Cardiac fibroblast (primary cell): ENCODE results near the gene FOXD3.
"Not testable (repeated sequence)": the region's sequence is repeated elsewhere in the genome, so short reads cannot be mapped to it uniquely, and the experiment has no call there.

ENCODE experiments used
- DNase-seq, 2 donors: peaks; one replicate each; pipeline versions ENCODE4 v3.0.0 to v3.0.0-alpha.2; 2010; ENCODE audit warnings: low read depth in 2 of 2
- H3K4me3 ChIP-seq, 2 donors: replicated peaks in 1 of 2; 1 replicate in 1 of 2; 2 replicates in 1 of 2; pipeline ENCODE4 v1.5.1; 2011; ENCODE audit warnings: low read depth in 2 of 2, low read length in 2 of 2, mild to moderate bottlenecking in 2 of 2, moderate library complexity in 1 of 2
- CTCF ChIP-seq: IDR thresholded peaks from one replicate; pipeline ENCODE4 v1.5.1; 2011; ENCODE audit warnings: low read depth, mild to moderate bottlenecking, low read length, inconsistent platforms

FOXD3 gene

GRCh38 chr1:63330331-63330916, 8.1 kb downstream of the FOXD3 start:
- TF ChIP-seq CTCF = no peak
- H3K4me3 ChIP-seq = no peak overlapping the region
- no peak for DNase-seq

GRCh38 chr1:63342402-63342801, 20.0 kb downstream of the FOXD3 start:
- no peak for TF ChIP-seq CTCF
- H3K4me3 ChIP-seq = no peak overlapping the region
- no peak for DNase-seq

- no peak for DNase-seq
- H3K4me3 ChIP-seq = no peak overlapping the region
- no peak for TF ChIP-seq CTCF
Measured at GRCh38 chr1:63343922-63344321, 21.6 kb downstream of the FOXD3 start.

GRCh38 chr1:63350320-63350719, 28.0 kb downstream of the FOXD3 start:
- no peak for TF ChIP-seq CTCF
- no peak for DNase-seq
- no peak overlapping the region for H3K4me3 ChIP-seq

GRCh38 chr1:63352736-63353135, 30.4 kb downstream of the FOXD3 start:
- no peak for TF ChIP-seq CTCF
- no peak overlapping the region for H3K4me3 ChIP-seq
- no peak for DNase-seq

- not testable (repeated sequence) for DNase-seq, H3K4me3 ChIP-seq
Measured at GRCh38 chr1:63356234-63356633, 33.9 kb downstream of the FOXD3 start.

- no peak for TF ChIP-seq CTCF
- H3K4me3 ChIP-seq = no peak overlapping the region
- no peak for DNase-seq
Measured at GRCh38 chr1:63359561-63359960, 37.2 kb downstream of the FOXD3 start.
